SK-N-DZ (cell line): ENCODE data around the gene FAM170B.
A peak's percentile ranks its signal among the peaks of the same experiment; 100 is the strongest.

Experiments used
- DNase-seq: peaks from one replicate; pipeline ENCODE4 v3.0.0-alpha.2; 2015; ENCODE audit warnings: low spot score

The FAM170B gene

GRCh38 chr10:49123981-49124950 is 9.6 kb downstream of the FAM170B start:
- no peak for DNase-seq

DNA sequence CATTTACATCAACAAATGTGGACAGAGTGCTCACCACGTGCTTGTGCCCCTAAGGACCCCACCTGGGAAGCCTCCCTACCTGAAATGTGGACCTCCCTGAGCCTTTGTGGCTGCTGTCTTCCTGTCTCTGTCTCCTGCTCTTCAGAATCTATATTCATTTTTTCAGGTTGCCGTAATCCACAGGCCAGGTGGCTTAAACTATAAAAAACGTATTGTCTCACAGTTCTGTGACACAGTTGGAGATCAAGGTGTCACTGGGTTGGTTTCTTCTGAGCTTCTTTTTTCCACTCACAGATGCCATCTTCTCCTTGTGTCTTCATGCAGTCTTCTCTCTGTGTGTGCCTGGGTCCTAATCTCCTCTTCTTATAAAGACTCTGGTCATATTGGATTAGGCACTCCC is 12.9 kb downstream of the FAM170B start:
- no peak for DNase-seq

GRCh38 chr10:49119746-49120145 is 14.1 kb downstream of the FAM170B start:
- no peak for DNase-seq

GRCh38 chr10:49118430-49119074 is 15.3 kb downstream of the FAM170B start:
- DNase-seq, result no peak

DNA sequence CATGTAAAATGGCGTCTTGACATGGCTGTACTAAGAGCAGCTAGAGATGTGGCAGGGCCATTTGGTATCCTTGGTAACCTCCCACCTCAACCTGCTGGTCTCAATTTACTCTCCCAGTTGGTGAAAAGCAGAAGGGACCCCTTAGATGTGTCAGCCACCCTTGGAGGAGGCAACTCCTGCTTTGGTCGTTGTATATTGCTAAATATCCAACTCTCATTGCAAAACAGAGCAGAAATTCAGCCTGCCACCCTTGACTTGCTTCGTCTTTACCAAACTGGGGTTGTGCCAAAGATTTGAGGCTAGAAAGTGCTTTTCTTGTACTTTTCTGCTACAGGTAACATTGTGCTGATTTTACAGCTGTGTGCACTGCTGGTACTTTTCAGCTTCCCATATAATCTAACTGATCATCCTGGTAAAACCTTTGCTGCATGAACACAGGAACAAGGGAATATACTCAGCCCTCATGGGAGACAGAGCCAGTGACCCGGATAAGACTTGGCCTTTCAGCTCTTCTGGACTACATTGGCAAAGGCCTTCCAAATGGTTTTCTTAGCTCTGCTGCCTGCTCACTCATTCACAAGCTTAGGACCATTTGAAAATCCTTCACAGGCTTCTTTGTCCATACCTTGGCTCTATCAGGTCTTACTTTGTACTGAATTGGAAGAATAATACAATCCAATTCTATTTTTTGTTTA is 16.3 kb downstream of the FAM170B start:
- DNase-seq, result no peak

DNA sequence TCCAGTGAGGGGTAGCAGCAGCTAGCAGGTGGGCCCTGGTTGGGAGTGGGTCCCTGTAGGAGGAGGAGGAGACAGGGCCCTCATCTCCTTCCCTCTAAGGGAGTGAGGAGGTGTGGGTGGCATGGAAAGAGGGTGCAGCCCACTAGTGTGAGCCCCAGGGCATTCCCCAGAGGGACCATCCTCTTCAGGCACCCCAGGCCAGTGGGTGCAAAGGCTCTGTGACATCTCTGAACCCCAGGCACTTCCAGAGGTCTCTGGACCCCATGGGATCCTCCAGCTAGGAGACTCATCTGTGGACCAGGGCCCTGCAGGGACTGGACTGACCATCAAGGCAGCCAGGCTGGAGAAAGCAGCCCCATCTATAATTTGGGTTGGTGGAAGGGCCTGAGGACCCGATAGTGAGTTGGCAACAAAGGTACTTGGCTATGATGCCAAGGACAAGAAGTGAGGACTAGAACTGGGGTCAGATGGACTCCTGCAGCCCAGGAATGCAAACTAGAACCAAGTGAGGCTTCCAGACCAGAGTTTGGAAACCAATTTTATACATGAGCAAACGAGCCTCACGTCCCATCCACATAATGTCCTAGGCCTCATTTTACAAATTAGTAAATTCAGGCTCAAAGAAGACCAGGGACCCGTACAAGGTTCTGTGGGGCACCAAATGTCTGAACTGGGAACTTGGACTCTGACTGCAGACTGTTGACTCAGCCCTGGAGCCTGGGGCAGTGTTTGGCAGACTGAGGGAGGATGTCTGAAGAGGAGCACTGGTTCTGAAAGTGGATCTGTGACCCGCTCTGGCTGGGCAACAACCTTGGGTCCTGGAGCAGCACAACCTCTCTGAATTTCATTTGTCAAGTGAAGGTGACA is 17.1 kb downstream of the FAM170B start:
- DNase-seq, result no peak

- DNase-seq, result no peak
Observed at GRCh38 chr10:49115796-49116508, 17.9 kb downstream of the FAM170B start.

- DNase-seq, result peak; percentile 55
Observed at GRCh38 chr10:49115015-49115795, 18.6 kb downstream of the FAM170B start, which contains the start of gene VSTM4. TSS of gene VSTM4 (minus strand) at chr10:49115522. CDS start at chr10:49115485, 37 bp downstream.

GRCh38 chr10:49114718-49115014 is 19.2 kb downstream of the FAM170B start:
- no peak for DNase-seq

GRCh38 chr10:49113741-49114141 is 20.1 kb downstream of the FAM170B start:
- DNase-seq, result no peak

DNA sequence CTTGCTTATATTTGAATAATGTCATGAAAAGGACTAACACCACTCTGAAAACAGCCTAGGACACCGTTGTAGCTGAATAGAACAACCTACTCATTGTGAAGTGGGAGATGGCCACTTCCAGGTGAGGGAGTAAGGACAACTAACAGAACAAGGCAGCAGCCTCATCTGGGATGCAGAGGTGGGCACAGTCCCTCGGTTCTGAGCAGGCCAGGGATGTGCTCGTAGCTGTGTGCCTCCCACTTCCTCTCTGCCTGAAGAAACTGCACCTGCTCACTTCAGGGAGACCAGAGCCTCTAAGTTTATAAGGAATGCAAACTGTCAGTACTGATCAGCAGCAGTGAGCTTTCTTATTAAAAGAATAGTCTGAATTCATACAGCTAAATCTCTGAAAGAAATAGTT is 21.0 kb downstream of the FAM170B start:
- no peak for DNase-seq

- DNase-seq, result no peak
Observed at GRCh38 chr10:49112098-49112497, 21.7 kb downstream of the FAM170B start.

- no peak for DNase-seq
Observed at GRCh38 chr10:49111320-49111698, 22.5 kb downstream of the FAM170B start.

GRCh38 chr10:49110684-49111319 is 23.0 kb downstream of the FAM170B start:
- no peak for DNase-seq

- DNase-seq, result peak; percentile 51
Observed at GRCh38 chr10:49109669-49110340, 24.0 kb downstream of the FAM170B start.

GRCh38 chr10:49108656-49109055 is 25.2 kb downstream of the FAM170B start:
- DNase-seq, result no peak

- no peak for DNase-seq
Observed at GRCh38 chr10:49107887-49108267, 25.9 kb downstream of the FAM170B start.

DNA sequence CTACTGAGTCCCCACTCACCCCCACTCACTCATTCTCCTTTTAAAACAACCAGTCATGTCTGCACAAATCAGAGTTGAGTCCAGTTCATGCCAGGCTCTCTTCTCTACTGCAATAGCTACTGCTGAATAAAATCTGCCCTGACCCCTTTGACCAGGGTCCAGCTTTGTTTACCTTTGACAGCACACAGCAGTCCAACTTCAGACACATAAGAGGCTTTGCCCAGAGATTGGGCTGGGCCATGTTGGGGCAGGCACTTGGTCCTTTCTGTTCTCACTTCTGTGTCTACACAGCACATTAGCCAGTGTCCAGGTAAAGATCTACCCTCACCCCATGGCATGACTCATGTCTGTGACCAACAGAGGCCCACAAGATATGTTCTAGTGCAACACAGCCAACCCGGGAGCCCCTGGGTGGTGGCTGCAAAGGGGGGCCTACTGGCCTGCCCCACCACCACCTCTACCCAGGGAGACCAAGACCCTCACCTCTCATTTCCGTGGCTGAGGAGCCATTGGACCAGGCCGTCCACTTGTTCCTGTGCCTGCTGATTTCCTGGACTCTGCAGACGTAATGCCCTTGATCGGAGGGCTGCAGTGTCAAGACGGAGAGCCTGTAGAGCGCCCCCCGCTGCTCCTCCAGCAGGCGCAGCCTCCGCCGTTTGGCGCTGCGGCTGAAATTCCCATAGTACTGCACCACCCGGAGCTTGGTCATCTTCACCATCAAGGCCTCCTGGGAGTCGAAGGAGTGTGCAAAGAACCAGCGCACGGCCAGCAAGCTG is 26.5 kb downstream of the FAM170B start:
- no peak for DNase-seq
